ENCODE measurements around the gene KCNN3. TPM values are rescaled to one million over a fixed set of nuclear protein-coding genes. Genes with fewer than 3 reads are reported as not detected.
A peak's percentile ranks its signal among the peaks of the same experiment; 100 is the strongest.

KCNN3 gene
- total RNA-seq, 6 donors from 2014 or later: 2.7 to 6.6 (median 3.7) TPM

- no peaks in the 10 kb centered on the region for H3K9me3 ChIP-seq
- H3K4me1 ChIP-seq: no peaks in the 10 kb centered on the region
- no peaks in the 10 kb centered on the region for H3K27me3 ChIP-seq
- no peaks in the 10 kb centered on the region for H3K36me3 ChIP-seq
- ATAC-seq (ENCODE audit: low FRiP score in 2 of 2) (peak in 1 of 2 donors; percentile 23), DNase-seq (no peak)
- H3K27ac ChIP-seq: no peak overlapping the region
- H3K4me3 ChIP-seq: no peak overlapping the region
- TF ChIP-seq CTCF (IDR thresholded peaks at IDR 0.05) (no peak), POLR2A (IDR thresholded peaks at IDR 0.05) (no peak), EP300 (IDR thresholded peaks at IDR 0.05) (no peak), POLR2AphosphoS5 (IDR thresholded peaks at IDR 0.05) (no peak)
Observed at GRCh38 chr1:154741327-154741726, 128.8 kb downstream of the KCNN3 start.

GRCh38 chr1:154739654-154740053 lies 130.4 kb downstream of the KCNN3 start:
- 74 to 94% methylated on average over 2 of the region's 2 CpGs for WGBS, 2 donors
- H3K27me3 ChIP-seq: no peaks in the 10 kb centered on the region
- H3K27ac ChIP-seq: no peak overlapping the region
- TF ChIP-seq EP300 (IDR thresholded peaks at IDR 0.05) (no peak), POLR2AphosphoS5 (IDR thresholded peaks at IDR 0.05) (no peak), POLR2A (IDR thresholded peaks at IDR 0.05) (no peak), CTCF (IDR thresholded peaks at IDR 0.05) (no peak)
- no peaks in the 10 kb centered on the region for H3K36me3 ChIP-seq
- DNase-seq (no peak), ATAC-seq (ENCODE audit: low FRiP score in 2 of 2) (no peak)
- H3K4me1 ChIP-seq: no peaks in the 10 kb centered on the region
- no peak overlapping the region for H3K4me3 ChIP-seq
- no peaks in the 10 kb centered on the region for H3K9me3 ChIP-seq

- 75 to 76% methylated on average over 6 of the region's 6 CpGs for WGBS, 2 donors
- TF ChIP-seq CTCF (IDR thresholded peaks at IDR 0.05): no peak
- TF ChIP-seq POLR2A (IDR thresholded peaks at IDR 0.05): no peak
- TF ChIP-seq POLR2AphosphoS5 (IDR thresholded peaks at IDR 0.05): no peak
- no peak for TF ChIP-seq EP300 (IDR thresholded peaks at IDR 0.05)
- Histone ChIP-seq H3K4me3 (no peak overlapping the region), H3K27me3 (no peaks in the 10 kb centered on the region), H3K4me1 (peaks cover 0 to 2% (median 0%) of the 10 kb centered on the region in 4 donors), H3K9me3 (no peaks in the 10 kb centered on the region), H3K27ac (no peak overlapping the region), H3K36me3 (no peaks in the 10 kb centered on the region)
- no peak for DNase-seq
- ATAC-seq (ENCODE audit: low FRiP score in 2 of 2): peak in 1 of 2 donors; percentile 31
Observed at GRCh38 chr1:154736841-154737240, 133.2 kb downstream of the KCNN3 start.

GRCh38 chr1:154735804-154736168 lies 134.3 kb downstream of the KCNN3 start:
- TF ChIP-seq EP300 (IDR thresholded peaks at IDR 0.05) (no peak), CTCF (IDR thresholded peaks at IDR 0.05) (no peak), POLR2A (IDR thresholded peaks at IDR 0.05) (no peak), POLR2AphosphoS5 (IDR thresholded peaks at IDR 0.05) (no peak)
- 80 to 82% methylated on average over 4 of the region's 4 CpGs for WGBS, 2 donors
- DNase-seq: no peak
- ATAC-seq (ENCODE audit: low FRiP score in 2 of 2): no peak
- H3K27ac ChIP-seq: no peak overlapping the region
- H3K9me3 ChIP-seq: no peaks in the 10 kb centered on the region
- no peaks in the 10 kb centered on the region for H3K36me3 ChIP-seq
- H3K27me3 ChIP-seq: no peaks in the 10 kb centered on the region
- H3K4me1 ChIP-seq: peaks cover 3 to 6% (median 5%) of the 10 kb centered on the region in 4 donors
- no peak overlapping the region for H3K4me3 ChIP-seq

GRCh38 chr1:154735061-154735803 lies 134.8 kb downstream of the KCNN3 start:
- ATAC-seq (ENCODE audit: low FRiP score in 2 of 2) (no peak), DNase-seq (no peak)
- TF ChIP-seq CTCF (IDR thresholded peaks at IDR 0.05) (no peak), POLR2AphosphoS5 (IDR thresholded peaks at IDR 0.05) (no peak), POLR2A (IDR thresholded peaks at IDR 0.05) (no peak), EP300 (IDR thresholded peaks at IDR 0.05) (no peak)
- H3K36me3 ChIP-seq: no peaks in the 10 kb centered on the region
- H3K27me3 ChIP-seq: no peaks in the 10 kb centered on the region
- 87 to 94% methylated on average over 8 to 10 of the region's 12 CpGs for WGBS, 2 donors
- H3K9me3 ChIP-seq: no peaks in the 10 kb centered on the region
- H3K4me3 ChIP-seq: no peak overlapping the region
- peaks cover 7 to 11% (median 10%) of the 10 kb centered on the region in 4 donors for H3K4me1 ChIP-seq
- H3K27ac ChIP-seq: no peak overlapping the region
